ENCODE results near the gene ASPG.

DNA sequence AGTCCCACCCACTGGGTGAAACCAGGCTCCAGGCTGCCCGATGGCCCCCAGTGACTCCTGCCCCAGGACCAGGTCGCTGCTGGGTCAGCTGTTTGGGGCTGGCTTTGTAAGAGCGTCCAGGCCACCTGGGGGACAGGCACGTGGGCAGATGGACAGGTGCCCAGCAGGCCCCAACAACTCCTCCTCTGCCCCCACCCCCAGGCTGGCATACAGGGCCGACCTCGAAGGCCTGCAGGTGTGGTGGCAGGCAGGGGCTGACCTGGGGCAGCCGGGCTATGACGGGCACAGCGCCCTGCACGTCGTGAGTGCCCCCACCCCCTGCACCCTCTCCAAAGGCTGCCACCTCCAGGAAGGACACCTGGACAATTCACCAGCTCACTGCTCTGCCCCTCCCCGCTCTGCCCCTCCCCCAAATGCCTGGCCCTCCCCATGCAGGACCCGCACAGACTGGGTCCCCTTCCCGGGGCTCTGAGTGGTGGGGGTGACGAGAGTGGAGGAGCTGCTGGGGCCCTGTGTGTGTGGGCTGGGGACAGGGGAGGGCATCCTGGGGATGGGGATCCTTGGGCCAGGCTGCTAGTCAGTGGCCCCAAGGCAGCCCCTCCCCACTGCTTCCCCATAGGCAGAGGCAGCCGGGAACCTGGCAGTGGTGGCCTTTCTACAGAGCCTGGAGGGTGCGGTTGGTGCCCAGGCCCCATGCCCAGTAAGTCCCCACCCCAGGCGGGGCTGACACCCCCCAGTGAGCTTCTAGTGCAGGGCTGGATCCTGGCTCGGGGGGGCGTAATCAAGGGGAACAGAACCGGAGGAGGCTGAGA is 26.0 kb downstream of the ASPG start:
- TF ChIP-seq CTCF (IDR thresholded peaks at IDR 0.05) (no peak), POLR2A (IDR thresholded peaks at IDR 0.05; ENCODE audit: low read depth) (no peak), EP300 (IDR thresholded peaks at IDR 0.05) (no peak), POLR2AphosphoS5 (IDR thresholded peaks at IDR 0.05) (no peak)
